ENCODE results near the gene MYL6.

Gene MYL6

GRCh38 chr12:56129206-56129941 lies 28.8 kb upstream of the MYL6 start:
- DNase-seq (ENCODE audit: low read depth), result peak; percentile 50

GRCh38 chr12:56129942-56130495 lies 28.1 kb upstream of the MYL6 start:
- no peak for DNase-seq (ENCODE audit: low read depth)

GRCh38 chr12:56130876-56131275 lies 27.3 kb upstream of the MYL6 start:
- no peak for DNase-seq (ENCODE audit: low read depth)

- DNase-seq (ENCODE audit: low read depth), result no peak
Measured at GRCh38 chr12:56134897-56135296, 23.3 kb upstream of the MYL6 start.

- no peak for DNase-seq (ENCODE audit: low read depth)
Measured at GRCh38 chr12:56137853-56138571, 20.1 kb upstream of the MYL6 start.

- no peak for DNase-seq (ENCODE audit: low read depth)
Measured at GRCh38 chr12:56141946-56142784, 16.0 kb upstream of the MYL6 start.

- DNase-seq (ENCODE audit: low read depth), result no peak
Measured at GRCh38 chr12:56143217-56143616, 14.9 kb upstream of the MYL6 start.

GRCh38 chr12:56143870-56144269 lies 14.3 kb upstream of the MYL6 start:
- no peak for DNase-seq (ENCODE audit: low read depth)

GRCh38 chr12:56145217-56145616 lies 12.9 kb upstream of the MYL6 start:
- DNase-seq (ENCODE audit: low read depth), result no peak

GRCh38 chr12:56146492-56147460 lies 11.4 kb upstream of the MYL6 start:
- no peak for DNase-seq (ENCODE audit: low read depth)

GRCh38 chr12:56150563-56150962 lies 7.6 kb upstream of the MYL6 start:
- DNase-seq (ENCODE audit: low read depth), result no peak

- peak; percentile 54 for DNase-seq (ENCODE audit: low read depth)
Measured at GRCh38 chr12:56151672-56152131, 6.5 kb upstream of the MYL6 start.

GRCh38 chr12:56152132-56152755 lies 5.9 kb upstream of the MYL6 start, which contains the start of gene MYL6B:
TSS of gene MYL6B (plus strand) at chr12:56152587. CDS start at chr12:56153919, 1,332 bp downstream.
- peak; percentile 92 for DNase-seq (ENCODE audit: low read depth)

GRCh38 chr12:56152756-56153677 lies 5.1 kb upstream of the MYL6 start:
- DNase-seq (ENCODE audit: low read depth), result no peak

- no peak for DNase-seq (ENCODE audit: low read depth)
Measured at GRCh38 chr12:56153678-56154065, 4.5 kb upstream of the MYL6 start.

GRCh38 chr12:56154246-56154771 lies 3.9 kb upstream of the MYL6 start:
- no peak for DNase-seq (ENCODE audit: low read depth)

- no peak for DNase-seq (ENCODE audit: low read depth)
Measured at GRCh38 chr12:56154818-56155217, 3.3 kb upstream of the MYL6 start.

- DNase-seq (ENCODE audit: low read depth), result no peak
Measured at GRCh38 chr12:56155256-56155845, 2.8 kb upstream of the MYL6 start.
